ENCODE measurements around the gene DGKI.

Gene DGKI

DNA sequence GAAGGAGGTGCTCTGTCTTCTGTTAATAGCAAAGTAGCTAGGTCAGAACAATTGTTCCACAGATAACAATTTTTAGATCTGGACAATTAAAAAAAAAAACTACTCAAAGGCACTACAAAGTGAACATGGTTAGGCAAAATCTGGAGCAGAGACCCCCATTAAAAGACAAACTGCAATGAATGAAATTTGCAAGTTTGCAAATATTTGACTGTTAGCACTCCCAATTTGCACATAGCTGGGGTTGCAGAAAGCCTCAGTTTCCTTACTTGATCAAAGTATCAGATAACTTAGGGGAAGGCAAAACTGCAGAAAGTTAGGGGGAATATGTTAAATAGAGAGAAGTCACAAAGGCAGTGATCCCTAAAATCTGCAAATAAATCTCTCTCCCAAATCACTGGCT is 68.3 kb downstream of the DGKI start:
- DNase-seq = no peak

DNA sequence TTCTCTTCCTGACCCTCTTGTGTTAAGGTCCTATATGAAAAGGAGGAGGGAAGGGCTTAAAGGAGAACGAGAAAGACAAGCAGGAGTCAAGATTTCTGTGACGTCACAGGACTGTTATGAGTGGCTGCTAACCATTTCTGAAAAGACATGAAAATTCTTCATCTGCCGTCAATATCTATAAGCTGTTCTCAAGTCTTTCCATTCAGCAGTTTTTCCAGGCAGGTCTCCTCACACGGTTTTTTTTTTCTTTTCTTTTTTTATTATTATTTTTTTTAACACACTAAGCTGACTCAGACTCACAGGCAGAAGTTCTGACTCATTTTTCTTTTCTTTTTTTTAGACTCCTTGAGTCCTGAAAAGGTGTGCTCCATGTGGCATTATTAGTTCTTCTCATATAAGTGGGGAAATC is 72.0 kb downstream of the DGKI start:
- no peak for DNase-seq

DNA sequence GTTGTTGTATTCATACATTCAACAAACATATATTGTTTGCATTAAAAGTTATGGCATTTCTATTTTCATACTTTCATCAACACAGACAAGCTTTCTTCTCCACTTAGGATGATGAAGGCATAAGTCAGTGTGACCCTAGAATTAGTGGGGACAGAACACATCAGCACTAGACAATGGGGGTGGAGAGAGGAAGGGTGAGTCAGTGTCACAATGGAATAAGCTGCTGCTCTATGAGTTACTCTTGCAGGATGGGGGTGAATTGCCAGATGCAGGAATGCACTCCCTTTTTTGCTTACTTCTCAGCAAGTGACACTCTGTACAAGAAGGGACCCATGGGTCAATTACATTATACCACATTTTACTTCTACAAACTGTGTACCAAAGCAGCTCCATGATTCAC is 74.0 kb downstream of the DGKI start:
- DNase-seq = no peak

DNA sequence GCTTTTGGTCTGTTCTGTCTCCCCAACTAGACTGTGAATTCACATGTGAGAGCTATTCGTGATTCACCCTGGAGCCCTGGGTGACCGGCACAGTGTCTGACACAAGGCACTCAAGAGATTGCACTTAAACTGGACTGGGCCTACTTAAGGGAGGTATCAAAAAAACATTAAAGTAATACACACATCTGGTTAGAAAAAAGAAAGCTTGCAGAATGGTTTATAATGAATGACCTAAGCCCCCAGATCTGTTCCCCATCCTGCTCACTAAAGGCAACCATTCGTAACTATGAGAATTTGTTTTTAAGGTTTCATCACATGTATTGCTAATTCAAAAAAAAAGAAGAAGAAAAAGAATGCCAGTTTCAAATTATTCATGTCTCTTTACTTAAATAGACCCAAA is 74.5 kb downstream of the DGKI start:
- no peak for DNase-seq

DNA sequence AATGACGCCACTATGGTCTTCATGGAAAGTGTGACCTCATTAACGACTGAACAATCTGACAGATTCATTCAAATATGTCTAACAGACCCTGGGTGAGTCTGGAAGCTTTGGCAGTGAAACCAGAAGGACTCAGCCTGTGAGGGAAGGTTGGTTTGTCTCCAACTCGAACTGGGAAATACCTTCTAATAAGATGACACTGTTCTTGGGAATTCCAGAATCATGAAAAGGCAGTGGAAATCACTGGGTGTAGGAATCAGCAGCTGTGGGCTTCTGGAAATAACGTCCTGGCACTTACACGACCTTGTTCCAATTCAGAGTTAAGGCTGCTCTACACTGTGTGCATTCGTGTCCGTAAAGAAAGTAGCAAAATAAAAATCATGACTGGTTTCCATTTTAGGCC is 75.1 kb downstream of the DGKI start:
- no peak for DNase-seq

DNA sequence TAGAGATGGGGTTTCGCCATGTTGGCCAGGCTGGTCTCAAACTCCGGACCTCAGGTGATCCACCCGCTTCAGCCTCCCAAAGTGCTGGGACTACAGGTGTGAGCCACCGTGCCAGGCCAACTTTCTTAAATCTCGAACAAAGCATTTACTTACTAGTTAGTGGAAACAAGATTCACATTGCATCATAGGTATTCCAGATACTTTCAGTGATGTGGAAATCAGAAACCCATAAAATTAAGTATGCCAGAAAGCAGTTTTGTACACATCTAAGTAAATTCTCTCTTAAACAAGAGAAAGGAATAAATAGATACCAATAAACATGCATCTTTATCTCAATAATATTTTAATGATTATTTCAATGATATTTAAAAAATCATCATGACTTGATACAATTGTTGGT is 75.5 kb downstream of the DGKI start:
- no peak for DNase-seq

DNA sequence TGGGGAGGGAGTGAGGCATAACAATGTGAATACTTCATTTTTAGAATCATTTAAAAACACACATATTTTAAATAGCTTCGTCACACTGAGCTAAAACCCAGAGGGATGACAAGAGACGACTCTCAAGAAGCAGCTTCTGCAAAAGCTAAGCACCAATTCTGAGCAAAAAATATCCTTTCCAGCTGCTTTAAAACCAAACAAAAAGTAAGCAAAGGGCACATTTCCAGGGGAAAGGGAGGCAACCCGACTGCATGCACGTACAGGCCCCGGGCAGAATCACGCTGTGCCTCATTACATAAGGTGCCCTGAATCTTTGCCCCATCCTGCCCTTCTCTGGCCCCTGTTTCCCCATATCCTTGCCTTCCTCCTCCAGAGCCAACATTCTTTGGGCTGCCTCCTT is 78.4 kb downstream of the DGKI start:
- no peak for DNase-seq

DNA sequence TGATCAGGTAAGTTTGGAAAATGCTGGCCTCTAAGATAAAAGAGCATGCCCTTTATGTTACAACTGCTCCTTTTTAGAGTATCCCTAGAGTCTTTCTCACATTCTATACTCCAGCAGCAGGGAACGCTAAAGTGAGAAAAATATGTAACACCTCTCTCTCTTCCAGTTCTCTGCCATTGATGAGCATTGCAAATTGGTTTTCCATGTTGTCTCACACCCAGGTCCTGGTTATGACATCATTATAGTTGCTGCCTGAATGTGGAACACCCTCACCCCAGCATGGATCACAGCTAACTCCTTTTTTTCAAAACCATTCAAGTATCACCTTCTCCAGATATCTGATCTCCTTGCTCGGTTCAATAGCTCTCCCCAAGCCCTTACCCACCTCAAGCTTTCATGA is 84.4 kb downstream of the DGKI start:
- DNase-seq = no peak

DNA sequence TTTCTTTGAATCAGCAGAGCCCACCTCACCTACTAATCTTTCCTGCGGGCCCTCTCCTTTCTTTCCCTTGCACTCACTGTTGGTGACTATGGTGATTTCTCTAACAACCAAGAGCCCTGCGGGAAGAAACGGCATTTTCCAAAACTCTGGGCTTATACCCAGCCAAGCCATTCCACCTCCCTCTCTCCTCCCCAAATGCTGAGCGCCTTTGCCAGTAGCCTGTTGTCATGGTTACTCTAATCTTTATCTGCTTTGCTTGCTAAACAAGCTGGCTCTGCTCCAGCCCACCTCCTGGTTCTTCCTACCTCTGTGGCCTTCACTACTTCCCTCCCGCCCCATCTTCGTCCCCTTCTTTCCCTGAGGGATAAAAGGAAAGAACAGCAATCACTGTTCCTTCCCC is 86.7 kb downstream of the DGKI start:
- peak; percentile 84 for DNase-seq

DNA sequence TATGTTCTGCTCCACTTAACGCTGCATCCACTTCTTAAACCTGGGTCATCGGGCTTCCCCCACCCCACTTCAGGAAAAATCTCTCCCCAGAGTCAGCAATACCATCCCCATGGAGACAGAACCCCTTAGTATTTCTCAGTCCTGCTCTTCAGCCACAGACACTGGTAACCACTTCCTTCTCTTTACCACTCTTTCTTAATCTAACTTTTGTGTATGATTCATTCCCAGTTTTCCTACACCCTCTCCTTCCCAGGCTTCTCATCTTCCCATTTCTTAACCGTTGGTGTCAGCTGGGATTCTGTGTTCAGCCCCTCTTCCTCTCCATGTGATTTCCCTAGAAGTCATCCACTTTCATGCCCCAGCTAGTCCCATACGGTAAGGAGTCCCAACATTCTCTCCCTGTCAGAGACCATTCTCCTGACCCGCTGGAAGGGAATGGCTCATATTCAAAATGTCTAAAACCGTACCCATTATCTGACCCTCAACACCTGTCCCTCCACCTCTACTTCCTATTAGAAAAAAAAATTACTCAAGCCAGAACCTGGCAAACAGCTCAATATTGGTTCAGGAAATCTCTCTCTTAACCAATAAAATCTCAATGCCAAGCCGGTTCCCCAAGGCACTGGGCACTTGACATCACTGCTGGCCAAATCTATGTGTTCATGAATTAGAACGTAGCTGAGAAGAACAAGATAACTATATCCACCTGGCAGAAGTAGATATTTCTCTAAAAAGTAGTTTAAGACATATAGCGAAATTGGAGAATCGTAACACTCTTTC is 89.4 kb downstream of the DGKI start:
- no peak for DNase-seq

DNA sequence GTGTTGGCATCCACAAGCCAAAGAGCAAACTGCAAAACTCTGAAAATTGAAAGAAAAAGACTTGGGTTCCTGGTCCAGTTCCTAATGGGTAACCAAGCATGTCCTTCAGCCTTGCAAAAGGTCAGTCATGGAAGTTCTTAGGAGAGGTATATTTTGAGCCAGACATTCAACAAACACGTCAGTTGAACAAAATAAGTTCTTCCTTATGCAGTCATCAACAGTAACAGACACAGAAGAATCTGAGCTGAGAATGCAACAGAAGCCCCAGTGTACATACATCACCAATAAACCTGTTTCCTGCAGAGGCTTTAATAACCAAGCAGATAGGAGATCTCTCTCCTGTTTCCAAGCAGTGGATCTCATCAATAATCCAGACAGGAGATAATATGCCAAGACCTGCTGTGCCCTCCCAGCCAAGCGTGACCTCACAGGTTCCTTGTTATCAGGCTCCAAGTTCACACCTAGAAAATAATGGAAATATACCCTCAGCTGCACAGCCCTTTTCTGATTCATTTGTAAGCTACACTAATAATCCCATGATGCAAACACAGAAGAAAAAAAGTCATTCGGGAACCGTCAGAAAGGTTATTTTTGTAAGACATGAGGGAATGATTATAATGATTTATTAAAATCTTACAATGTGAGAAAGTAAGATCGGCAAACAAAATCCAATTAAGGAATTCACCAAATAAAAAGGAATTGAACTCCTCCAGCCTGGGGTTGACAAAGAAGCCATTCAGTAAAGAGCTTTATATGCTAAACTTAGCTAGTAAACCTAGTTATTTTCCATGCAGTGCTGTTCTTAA is 90.7 kb downstream of the DGKI start:
- peak; percentile 53 for DNase-seq

DNA sequence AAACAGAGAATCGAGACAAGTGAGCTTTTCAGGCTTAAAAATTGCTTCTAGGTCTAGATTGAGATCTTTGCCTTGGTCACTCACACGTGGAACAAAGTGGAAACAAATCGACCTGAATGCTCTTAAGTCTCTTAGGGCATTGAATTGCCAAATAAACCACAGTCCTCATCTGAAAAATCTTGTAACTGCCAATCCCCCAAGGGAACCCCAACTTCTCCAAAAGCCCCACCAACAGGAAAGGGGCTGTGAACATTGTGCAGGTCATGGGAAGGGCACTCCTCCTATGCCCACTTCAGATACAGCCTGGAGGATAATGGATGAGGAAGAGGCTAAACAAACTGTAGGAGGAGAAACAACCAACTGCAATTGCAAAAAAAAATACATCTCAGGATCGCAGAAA is 91.3 kb downstream of the DGKI start:
- DNase-seq = no peak

DNA sequence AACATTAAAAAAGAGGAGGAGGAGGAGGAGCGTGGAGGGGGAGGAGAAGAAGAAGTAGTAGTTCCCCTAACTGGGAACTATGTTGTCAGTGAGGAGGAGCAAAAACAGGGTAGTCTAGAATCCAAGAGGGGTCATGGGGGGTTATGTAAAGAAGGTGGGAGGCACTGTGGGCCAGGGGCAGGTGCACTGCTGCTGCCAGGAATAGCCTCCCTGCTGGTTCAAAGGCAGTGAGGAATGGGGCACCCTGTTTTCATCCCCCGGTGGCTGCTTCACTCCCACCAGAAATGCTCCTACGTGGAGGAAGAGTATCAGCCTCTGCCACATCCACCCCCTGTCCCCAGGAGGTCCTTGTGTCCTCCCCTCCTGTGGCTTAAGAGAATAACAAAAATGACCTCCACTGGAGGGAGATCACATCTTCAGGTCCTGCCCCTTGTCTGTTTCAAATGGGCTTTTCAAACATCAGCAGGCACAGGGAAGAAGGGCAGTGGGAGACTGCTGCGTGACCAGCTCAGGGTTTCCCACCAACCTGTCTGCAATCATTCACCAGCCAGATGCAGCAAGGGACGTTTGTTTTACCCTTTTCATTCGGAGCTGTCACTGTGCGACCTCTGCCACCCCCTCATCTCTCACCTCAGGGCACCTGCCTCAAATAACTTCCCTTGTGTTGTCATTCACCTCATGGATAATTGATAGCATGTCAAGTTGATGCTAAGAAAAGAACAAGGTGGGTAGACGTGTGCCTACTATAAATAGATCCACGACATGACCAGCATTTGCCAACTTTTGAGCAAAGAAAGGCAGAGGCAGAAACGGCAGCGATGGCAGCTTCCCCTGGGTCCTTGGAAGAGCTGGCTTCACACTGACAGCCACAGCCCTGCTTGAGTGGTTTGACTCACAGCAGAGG is 92.6 kb downstream of the DGKI start:
- DNase-seq = no peak

DNA sequence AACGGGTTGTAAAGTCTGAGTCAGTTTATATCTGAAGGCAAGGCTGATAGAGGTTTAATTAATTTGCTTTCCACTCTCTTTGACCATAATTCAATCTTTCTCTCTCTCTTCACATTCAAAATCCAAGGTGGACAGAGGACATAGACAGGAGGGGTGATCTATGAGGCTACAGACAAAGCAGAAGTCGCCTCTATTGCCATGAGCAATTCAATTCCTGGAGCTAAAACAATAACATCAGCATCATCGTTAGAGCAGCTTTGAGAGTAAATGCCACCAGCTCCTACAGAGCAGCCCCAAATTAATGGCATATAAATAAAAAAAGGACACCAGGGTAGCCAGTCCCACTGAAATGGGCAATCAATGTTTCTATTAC is 93.2 kb downstream of the DGKI start:
- no peak for DNase-seq

DNA sequence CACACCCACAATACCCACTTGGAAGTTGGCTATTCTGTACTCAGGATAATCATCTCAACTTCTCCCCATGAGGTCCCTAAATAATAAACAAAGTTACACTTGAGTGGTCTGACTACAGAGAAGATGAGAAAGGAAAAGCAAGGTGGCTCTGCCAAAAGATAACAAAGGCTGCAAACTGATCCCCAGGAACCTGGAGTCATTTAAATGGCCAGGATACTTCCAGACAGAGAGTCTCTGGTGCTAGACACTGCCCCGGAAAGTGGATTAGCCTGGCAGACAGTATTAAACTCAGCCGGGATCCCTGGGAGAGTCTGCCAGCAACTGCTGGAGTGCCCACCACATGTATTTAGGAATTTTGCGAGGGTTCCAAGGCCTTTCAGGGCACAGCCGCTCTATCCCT is 93.7 kb downstream of the DGKI start:
- DNase-seq = peak; percentile 70

DNA sequence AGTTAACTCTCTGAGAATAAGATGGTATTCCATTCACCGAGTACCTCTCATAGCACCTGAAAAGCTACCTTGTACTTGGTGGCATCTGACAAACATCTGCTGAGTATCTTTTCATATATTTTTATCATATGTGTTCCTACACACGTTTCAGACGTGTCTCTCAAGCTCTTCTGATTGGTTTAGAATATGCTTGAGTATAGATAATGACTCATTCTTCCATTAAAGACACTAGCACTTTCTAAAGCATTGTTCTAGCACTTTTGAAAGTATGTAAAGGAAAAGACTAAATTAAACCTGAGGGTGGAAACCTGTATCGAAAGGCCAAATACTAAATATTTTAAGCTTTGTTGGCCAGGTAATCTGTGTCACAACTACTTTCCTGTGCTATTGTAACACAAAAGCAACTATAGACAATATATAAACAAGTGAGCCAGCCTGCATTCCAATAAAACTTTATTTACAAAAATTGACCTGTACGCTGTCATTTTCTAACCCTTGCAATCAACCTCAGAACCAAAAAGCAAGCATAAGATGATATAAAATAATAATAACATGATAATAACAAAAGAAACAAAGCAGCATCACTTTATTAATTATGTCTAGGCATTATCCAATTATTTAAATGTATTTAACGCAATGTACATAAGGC is 95.3 kb downstream of the DGKI start:
- no peak for DNase-seq

DNA sequence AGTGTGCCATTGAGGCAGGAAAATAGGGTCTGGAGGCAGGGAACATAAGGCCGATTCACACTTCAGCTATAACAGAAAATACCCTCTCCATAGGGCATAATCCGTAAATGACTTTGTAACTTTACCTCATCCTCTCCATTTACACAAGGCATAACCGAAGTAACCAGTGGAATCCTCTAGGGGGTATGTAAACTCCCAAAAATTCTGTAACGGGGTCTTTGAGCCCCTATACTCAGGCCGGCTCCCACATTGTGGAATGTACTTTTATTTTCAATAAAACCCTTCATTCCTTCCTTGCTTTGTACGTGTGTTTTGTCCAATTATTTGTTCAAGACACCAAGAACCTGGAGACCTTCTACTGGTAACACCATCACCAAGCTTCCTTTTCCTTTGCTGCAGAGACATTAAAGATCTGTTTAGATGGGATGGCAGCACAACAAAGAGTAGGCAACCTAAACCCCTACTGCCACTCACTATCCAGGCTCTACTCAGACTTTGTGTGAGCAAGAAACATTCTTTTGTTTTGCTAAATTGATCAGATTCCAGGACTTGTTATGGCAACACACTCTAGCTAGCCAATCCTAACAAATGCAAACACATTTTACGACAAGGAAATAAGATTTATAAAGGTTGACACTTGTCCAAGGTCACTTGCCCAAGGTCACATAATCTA is 99.3 kb downstream of the DGKI start:
- no peak for DNase-seq

DNA sequence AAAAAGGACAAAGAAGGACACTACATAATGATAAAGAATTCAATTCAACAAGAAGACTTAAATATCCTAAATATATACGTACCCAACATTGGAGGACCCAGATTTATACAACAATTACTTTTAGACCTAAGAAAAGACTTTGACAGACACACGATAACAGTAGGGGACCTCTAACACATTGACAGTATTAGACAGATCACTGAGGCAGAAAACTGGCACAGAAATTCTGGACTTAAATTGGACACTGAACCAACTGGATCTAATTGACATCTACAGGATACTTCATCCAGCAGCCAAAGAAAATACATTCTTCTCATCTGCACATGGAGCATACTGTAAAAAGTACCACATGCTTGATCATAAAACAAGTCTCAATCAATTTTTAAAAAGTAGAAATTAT is 103.8 kb downstream of the DGKI start:
- no peak for DNase-seq

DNA sequence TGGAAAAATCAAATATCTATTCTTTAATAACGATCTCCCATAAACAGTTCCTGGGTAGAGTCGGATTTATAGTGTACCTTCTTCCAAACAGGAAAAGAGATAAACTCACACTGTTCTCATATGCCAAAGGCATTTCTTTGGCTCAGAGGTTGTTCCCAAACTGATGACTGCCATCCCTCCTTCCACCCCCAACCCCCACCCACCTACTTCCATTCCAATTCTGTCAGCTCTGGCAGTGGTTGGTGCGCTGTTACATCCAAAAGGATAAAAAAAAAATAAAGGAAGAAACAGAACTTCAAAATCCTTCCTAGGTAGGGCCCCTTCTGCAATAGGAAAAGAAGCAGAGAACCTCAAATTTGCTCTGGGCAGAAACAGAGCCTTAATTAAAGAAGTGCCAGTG is 104.7 kb downstream of the DGKI start:
- DNase-seq = no peak

DNA sequence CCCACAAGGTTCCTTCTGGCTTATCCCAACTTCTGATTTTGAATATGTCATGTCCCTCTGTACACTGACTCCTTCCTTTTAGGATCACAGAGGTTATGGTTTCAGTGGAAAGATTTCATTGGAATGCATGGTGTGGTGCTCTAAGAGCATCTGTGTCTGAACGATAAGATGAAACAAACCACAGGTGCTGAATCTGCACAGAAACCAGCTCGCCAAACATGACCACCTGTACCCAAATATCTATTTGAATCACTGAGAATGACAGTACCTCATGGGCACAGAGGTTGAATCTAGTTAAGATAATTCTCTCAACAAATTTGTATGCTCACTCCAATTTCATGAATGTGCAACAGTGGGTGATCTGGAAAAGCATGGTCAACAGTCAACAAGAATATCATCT is 105.3 kb downstream of the DGKI start:
- no peak for DNase-seq

DNA sequence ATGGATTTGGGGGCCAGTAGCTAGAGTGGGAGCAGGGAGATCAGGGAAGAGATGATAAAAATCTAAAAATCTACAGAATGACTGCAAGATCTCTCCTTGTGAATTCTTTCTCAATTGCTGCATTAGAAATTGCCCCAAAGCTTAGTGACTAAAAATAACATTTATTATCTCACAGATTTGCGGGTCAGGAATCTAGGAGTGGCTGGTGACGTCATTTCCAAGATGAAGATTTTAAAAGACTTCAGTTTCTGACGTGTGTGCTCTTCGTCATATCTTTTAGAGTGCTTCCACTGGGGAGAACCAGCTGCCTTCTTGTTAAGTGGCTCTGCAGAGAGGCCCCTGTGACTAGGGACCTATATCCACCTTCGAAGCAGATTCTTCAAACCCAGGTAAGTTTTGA is 112.6 kb downstream of the DGKI start:
- DNase-seq = no peak

DNA sequence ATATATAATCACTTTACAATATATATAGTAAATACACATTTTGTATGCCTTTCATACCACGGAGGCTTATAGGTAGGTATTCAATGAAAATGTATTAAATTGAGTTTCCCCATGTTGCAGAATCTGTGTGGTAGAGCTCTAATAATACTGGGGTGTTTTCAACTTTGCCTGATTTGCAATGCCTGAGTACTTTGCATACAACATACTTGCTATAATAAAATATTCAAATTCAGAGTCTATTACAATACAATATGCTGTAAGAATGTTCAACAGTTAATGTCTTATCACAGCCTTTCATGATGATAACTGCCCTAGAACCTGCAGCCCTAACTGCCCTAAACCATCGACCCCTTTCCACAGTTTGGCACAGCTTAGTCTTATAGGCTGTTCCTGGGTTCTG is 114.6 kb downstream of the DGKI start:
- no peak for DNase-seq

DNA sequence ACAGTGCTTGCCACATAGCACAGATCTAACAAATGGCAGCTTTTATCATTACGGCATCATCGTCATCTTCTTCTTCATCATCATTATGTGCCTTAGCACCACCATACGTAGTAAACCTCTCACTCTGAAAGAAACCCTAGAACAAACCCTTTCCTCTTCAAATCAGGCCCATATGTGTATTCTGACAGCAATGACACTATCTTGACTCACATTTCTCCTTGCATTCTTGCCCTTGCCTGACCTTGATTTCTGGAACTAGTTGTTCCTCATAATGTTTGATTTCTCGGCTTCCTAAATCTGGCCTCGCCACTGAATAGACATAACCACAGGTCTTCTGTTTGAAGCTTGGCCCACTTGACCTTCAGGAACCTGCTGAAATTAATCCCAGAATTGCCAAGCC is 115.3 kb downstream of the DGKI start:
- DNase-seq = no peak

Data from NCI-H82 (cell line).